HEK293 (cell line): ENCODE data around the gene NSUN4.
"Not testable (repeated sequence)": the region's sequence is repeated elsewhere in the genome, so short reads cannot be mapped to it uniquely, and the experiment has no call there.

Experiments
- CTCF ChIA-PET: fragments of 350-600 bp; formaldehyde crosslinking; extraction: SDS; loops from one replicate; lab custom pipeline; 2021; ENCODE audit warnings: antibody characterized with exemption; lab: Yijun Ruan, JAX
- POLR2A ChIA-PET: fragments of 300-600 bp; formaldehyde crosslinking; extraction: SDS; loops from one replicate; lab custom pipeline; 2020; ENCODE audit warnings: antibody characterized with exemption, inconsistent platforms; lab: Yijun Ruan, JAX
- H3K27ac ChIP-seq: fragments of 200-500 bp; sonication (Bioruptor generic); 2 replicates; pipeline ENCODE4 v1.5.1; 2014; ENCODE audit warnings: low read depth, low read length, control low read depth, inconsistent platforms; ENCODE audit errors: extremely low read depth
- H3K36me3 ChIP-seq, 2 experiments: fragments of 200-500 bp in 1 of 2; sonication (Bioruptor generic) in 1 of 2; 1 replicate in 1 of 2; 2 replicates in 1 of 2; pipeline ENCODE4 v1.5.1; 2014 to 2017; ENCODE audit warnings: inconsistent platforms in 2 of 2, low read length in 2 of 2; ENCODE audit not compliant: control insufficient read depth in 2 of 2, insufficient read depth in 1 of 2
- H3K4me1 ChIP-seq: fragments of 200-500 bp; sonication (Bioruptor generic); 2 replicates; pipeline ENCODE4 v1.5.1; 2014; ENCODE audit warnings: mild to moderate bottlenecking, low read length, inconsistent platforms; ENCODE audit not compliant: control insufficient read depth, insufficient read depth
- H3K4me3 ChIP-seq: 2 replicates; pipeline ENCODE4 v1.5.1; 2011; ENCODE audit warnings: low read depth, mild to moderate bottlenecking, control low read depth, low read length, moderate library complexity
- H3K9me3 ChIP-seq: fragments of 200-500 bp; sonication (Bioruptor generic); 2 replicates; pipeline ENCODE4 v1.5.1; 2014; ENCODE audit warnings: low read depth, low read length, inconsistent platforms; ENCODE audit not compliant: control insufficient read depth, insufficient read depth
- BCL11A ChIP-seq: fragments of 450-650 bp; formaldehyde crosslinking; IDR thresholded peaks from 2 replicates; pipeline ENCODE4 v1.5.1; 2016; ENCODE audit warnings: low read depth, missing biosample characterization, missing genetic modification characterization
- HOXC10 ChIP-seq: sonication (generic); formaldehyde crosslinking; IDR thresholded peaks from 2 replicates; pipeline ENCODE4 v1.8.1; 2023; ENCODE audit warnings: mild to moderate bottlenecking, missing genetic modification reagents
- PATZ1 ChIP-seq: fragments of 450-650 bp; formaldehyde crosslinking; IDR thresholded peaks from 2 replicates; pipeline ENCODE4 v1.5.1; 2016; ENCODE audit warnings: missing biosample characterization, missing genetic modification characterization
- SCRT2 ChIP-seq: fragments of 450-650 bp; formaldehyde crosslinking; IDR thresholded peaks from 2 replicates; pipeline ENCODE4 v1.5.1; 2016; ENCODE audit warnings: missing biosample characterization, missing genetic modification characterization
- ZBTB17 ChIP-seq: fragments of 450-650 bp; formaldehyde crosslinking; IDR thresholded peaks from 2 replicates; pipeline ENCODE4 v1.5.1; 2016; ENCODE audit warnings: missing biosample characterization, missing genetic modification characterization
- ZBTB20 ChIP-seq: fragments of 450-650 bp; formaldehyde crosslinking; IDR thresholded peaks from 2 replicates; pipeline ENCODE4 v1.5.1; 2016; ENCODE audit warnings: missing biosample characterization, missing genetic modification characterization
- ZEB2 ChIP-seq: fragments of 450-650 bp; formaldehyde crosslinking; IDR thresholded peaks from 2 replicates; pipeline ENCODE4 v1.5.1; 2016; ENCODE audit warnings: missing biosample characterization, missing genetic modification characterization
- ZIC2 ChIP-seq: fragments of 450-650 bp; formaldehyde crosslinking; IDR thresholded peaks from 2 replicates; pipeline ENCODE4 v1.5.1; 2016; ENCODE audit warnings: missing biosample characterization, missing genetic modification characterization
- ZNF133 ChIP-seq: fragments of 450-650 bp; formaldehyde crosslinking; IDR thresholded peaks from 2 replicates; pipeline ENCODE4 v1.5.1; 2016; ENCODE audit warnings: missing biosample characterization, missing genetic modification characterization
- ZNF146 ChIP-seq: fragments of 450-650 bp; formaldehyde crosslinking; IDR thresholded peaks from 2 replicates; pipeline ENCODE4 v1.5.1; 2016; ENCODE audit warnings: missing biosample characterization, missing genetic modification characterization
- ZNF16 ChIP-seq: fragments of 450-650 bp; formaldehyde crosslinking; IDR thresholded peaks from 2 replicates; pipeline ENCODE4 v1.5.1; 2016; ENCODE audit warnings: low read depth, missing biosample characterization, missing genetic modification characterization
- ZNF174 ChIP-seq: fragments of 450-650 bp; formaldehyde crosslinking; IDR thresholded peaks from 2 replicates; pipeline ENCODE4 v1.5.0; 2017; ENCODE audit warnings: missing biosample characterization, mild to moderate bottlenecking, missing genetic modification characterization
- ZNF184 ChIP-seq: fragments of 450-650 bp; IDR thresholded peaks from 2 replicates; pipeline ENCODE4 v1.5.1; 2018; ENCODE audit warnings: missing biosample characterization, mild to moderate bottlenecking, missing genetic modification characterization
- ZNF19 ChIP-seq: fragments of 450-650 bp; formaldehyde crosslinking; IDR thresholded peaks from 2 replicates; pipeline ENCODE4; 2016; ENCODE audit warnings: missing biosample characterization, missing genetic modification characterization, low read depth
- ZNF23 ChIP-seq: fragments of 450-650 bp; formaldehyde crosslinking; IDR thresholded peaks from 2 replicates; pipeline ENCODE4 v1.5.1; 2016; ENCODE audit warnings: missing biosample characterization, missing genetic modification characterization, borderline replicate concordance
- ZNF394 ChIP-seq: fragments of 450-650 bp; formaldehyde crosslinking; IDR thresholded peaks from 2 replicates; pipeline ENCODE4 v1.5.1; 2016; ENCODE audit warnings: missing biosample characterization, missing genetic modification characterization, mild to moderate bottlenecking, moderate library complexity, borderline replicate concordance
- ZNF416 ChIP-seq: fragments of 450-650 bp; formaldehyde crosslinking; IDR thresholded peaks from 2 replicates; pipeline ENCODE4 v1.5.1; 2016; ENCODE audit warnings: missing biosample characterization, missing genetic modification characterization
- ZNF433 ChIP-seq: fragments of 450-650 bp; formaldehyde crosslinking; IDR thresholded peaks from 2 replicates; pipeline ENCODE4 v1.5.1; 2016; ENCODE audit warnings: missing biosample characterization, missing genetic modification characterization, low read depth
- ZNF473 ChIP-seq: fragments of 450-650 bp; formaldehyde crosslinking; IDR thresholded peaks from 2 replicates; pipeline ENCODE4 v1.5.1; 2017; ENCODE audit warnings: missing biosample characterization, missing genetic modification characterization
- ZNF514 ChIP-seq: fragments of 450-650 bp; formaldehyde crosslinking; IDR thresholded peaks from 2 replicates; pipeline ENCODE4 v1.5.1; 2016; ENCODE audit warnings: missing biosample characterization, missing genetic modification characterization
- ZNF561 ChIP-seq: fragments of 450-650 bp; IDR thresholded peaks from 2 replicates; pipeline ENCODE4 v1.5.1; 2018; ENCODE audit warnings: missing biosample characterization, missing genetic modification characterization, borderline replicate concordance
- ZNF571 ChIP-seq: fragments of 450-650 bp; formaldehyde crosslinking; IDR thresholded peaks from 2 replicates; pipeline ENCODE4 v1.5.0; 2017; ENCODE audit warnings: missing biosample characterization, missing genetic modification characterization
- ZNF660 ChIP-seq: fragments of 450-650 bp; IDR thresholded peaks from 2 replicates; pipeline ENCODE4 v1.5.1; 2018; ENCODE audit warnings: missing biosample characterization, mild to moderate bottlenecking, missing genetic modification characterization
- ZNF677 ChIP-seq: fragments of 450-650 bp; IDR thresholded peaks from 2 replicates; pipeline ENCODE4 v1.5.0; 2018; ENCODE audit warnings: missing biosample characterization, mild to moderate bottlenecking, missing genetic modification characterization, moderate library complexity
- ZNF692 ChIP-seq: fragments of 450-650 bp; formaldehyde crosslinking; IDR thresholded peaks from 2 replicates; pipeline ENCODE4 v1.5.1; 2016; ENCODE audit warnings: missing biosample characterization, missing genetic modification characterization
- ZNF747 ChIP-seq: fragments of 450-650 bp; formaldehyde crosslinking; IDR thresholded peaks from 2 replicates; pipeline ENCODE4 v1.5.1; 2016; ENCODE audit warnings: missing biosample characterization, missing genetic modification characterization
- TF ChIP-seq, protein P1 (sequence below): fragments of 450-650 bp; formaldehyde crosslinking; IDR thresholded peaks from 2 replicates; pipeline ENCODE4 v1.5.1; 2016; ENCODE audit warnings: missing biosample characterization, missing genetic modification characterization
- TF ChIP-seq, protein P2 (sequence below): fragments of 450-650 bp; formaldehyde crosslinking; IDR thresholded peaks from 2 replicates; pipeline ENCODE4 v1.5.1; 2017; ENCODE audit warnings: missing biosample characterization, missing genetic modification characterization

Gene NSUN4

GRCh38 chr1:46331786-46332540 is 8.6 kb upstream of the NSUN4 start:
- TF ChIP-seq ZIC2 (tag by site-specific recombination) (peak; percentile 93), ZNF677 (tag by site-specific recombination) (peak; percentile 79)
- H3K4me1 ChIP-seq, H3K36me3 ChIP-seq, H3K27ac ChIP-seq, CTCF ChIA-PET, H3K9me3 ChIP-seq, H3K4me3 ChIP-seq: not testable (repeated sequence)
- POLR2A ChIA-PET: interaction anchor here (0.8 kb wide), 1 partner anchor 29 kb away, joined by 3 read pairs; the partner anchor contains the start of genes LRRC41 and UQCRH

DNA sequence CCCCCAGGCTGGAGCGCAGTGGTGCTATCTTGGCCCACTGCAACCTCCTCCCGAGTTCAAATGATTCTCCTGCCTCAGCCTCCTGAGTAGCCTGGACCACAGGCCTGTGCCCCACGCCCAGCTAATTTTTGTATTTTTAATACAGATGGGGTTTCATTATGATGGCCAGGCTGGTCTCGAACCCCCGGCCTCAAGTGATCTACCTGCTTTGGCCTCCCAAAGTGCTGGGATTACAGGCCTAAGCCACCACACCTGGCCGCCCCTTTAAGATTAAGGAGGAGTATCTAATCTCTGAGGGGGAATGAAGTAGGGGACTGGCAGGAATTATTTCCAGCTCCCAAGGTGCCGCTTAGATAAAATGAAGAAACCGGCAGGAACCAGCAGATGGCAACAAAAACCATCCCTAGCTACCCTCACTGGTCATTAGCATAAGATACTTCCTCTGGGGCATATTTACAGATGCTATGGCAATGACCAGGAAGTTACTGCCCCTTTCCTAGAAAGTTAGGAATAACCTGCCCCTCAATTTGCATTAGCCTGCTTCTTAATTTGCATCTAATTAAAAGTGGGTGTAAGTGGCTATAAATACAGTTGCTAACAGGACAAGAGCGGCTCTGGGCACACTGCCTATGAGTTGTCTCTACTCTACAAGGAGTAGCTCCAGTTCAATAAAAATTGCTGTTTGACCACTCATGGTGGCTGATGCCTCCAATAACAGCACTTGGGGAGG is 7.1 kb upstream of the NSUN4 start:
- Histone ChIP-seq H3K4me3 (no peak overlapping the region), H3K27ac (no peak overlapping the region), H3K36me3 (no peaks in the 10 kb centered on the region), H3K9me3 (no peaks in the 10 kb centered on the region), H3K4me1 (no peaks in the 10 kb centered on the region)
- POLR2A ChIA-PET: interaction anchor here (0.6 to 1.2 kb wide), 4 partner anchors 12 to 46 kb away, joined by 3 to 6 read pairs (median 4); no protein-coding TSS in a partner anchor
- CTCF ChIA-PET: interaction anchor here (0.5 to 2.1 kb wide), 14 partner anchors 9 to 705 kb away, joined by 3 to 37 read pairs (median 4); no protein-coding TSS in a partner anchor
- TF ChIP-seq ZNF19 (tag by site-specific recombination) (no peak), HOXC10 (CRISPR knock-in tag) (no peak), ZNF133 (tag by site-specific recombination) (no peak), ZNF514 (tag by site-specific recombination) (no peak), ZNF473 (tag by site-specific recombination) (no peak), ZNF433 (no peak), PATZ1 (tag by site-specific recombination) (peak; percentile 12; the same call in 1 of the 2 replicates), ZNF416 (tag by site-specific recombination) (no peak), ZNF146 (tag by site-specific recombination) (no peak), ZBTB20 (tag by site-specific recombination) (peak; percentile 56; the same call in 1 of the 2 replicates), ZBTB17 (tag by site-specific recombination) (no peak), ZNF174 (tag by site-specific recombination) (no peak), BCL11A (tag by site-specific recombination) (no peak), ZEB2 (no peak), ZNF23 (tag by site-specific recombination) (no peak), ZNF747 (tag by site-specific recombination) (no peak), ZNF394 (tag by site-specific recombination) (peak; percentile 19; the same call in 1 of the 2 replicates), ZNF571 (tag by site-specific recombination) (no peak), ZNF561 (0 out of 2 replicates have a peak, but pooled peaks have one; percentile 27), ZNF660 (no peak), SCRT2 (tag by site-specific recombination) (no peak), ZNF184 (tag by site-specific recombination) (no peak), ZNF16 (no peak), ZNF692 (tag by site-specific recombination) (no peak)
- TF ChIP-seq, protein P1, sequence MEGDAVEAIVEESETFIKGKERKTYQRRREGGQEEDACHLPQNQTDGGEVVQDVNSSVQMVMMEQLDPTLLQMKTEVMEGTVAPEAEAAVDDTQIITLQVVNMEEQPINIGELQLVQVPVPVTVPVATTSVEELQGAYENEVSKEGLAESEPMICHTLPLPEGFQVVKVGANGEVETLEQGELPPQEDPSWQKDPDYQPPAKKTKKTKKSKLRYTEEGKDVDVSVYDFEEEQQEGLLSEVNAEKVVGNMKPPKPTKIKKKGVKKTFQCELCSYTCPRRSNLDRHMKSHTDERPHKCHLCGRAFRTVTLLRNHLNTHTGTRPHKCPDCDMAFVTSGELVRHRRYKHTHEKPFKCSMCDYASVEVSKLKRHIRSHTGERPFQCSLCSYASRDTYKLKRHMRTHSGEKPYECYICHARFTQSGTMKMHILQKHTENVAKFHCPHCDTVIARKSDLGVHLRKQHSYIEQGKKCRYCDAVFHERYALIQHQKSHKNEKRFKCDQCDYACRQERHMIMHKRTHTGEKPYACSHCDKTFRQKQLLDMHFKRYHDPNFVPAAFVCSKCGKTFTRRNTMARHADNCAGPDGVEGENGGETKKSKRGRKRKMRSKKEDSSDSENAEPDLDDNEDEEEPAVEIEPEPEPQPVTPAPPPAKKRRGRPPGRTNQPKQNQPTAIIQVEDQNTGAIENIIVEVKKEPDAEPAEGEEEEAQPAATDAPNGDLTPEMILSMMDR (tag by site-specific recombination): peak; percentile 22; the same call in 1 of the 2 replicates
- TF ChIP-seq, protein P2, sequence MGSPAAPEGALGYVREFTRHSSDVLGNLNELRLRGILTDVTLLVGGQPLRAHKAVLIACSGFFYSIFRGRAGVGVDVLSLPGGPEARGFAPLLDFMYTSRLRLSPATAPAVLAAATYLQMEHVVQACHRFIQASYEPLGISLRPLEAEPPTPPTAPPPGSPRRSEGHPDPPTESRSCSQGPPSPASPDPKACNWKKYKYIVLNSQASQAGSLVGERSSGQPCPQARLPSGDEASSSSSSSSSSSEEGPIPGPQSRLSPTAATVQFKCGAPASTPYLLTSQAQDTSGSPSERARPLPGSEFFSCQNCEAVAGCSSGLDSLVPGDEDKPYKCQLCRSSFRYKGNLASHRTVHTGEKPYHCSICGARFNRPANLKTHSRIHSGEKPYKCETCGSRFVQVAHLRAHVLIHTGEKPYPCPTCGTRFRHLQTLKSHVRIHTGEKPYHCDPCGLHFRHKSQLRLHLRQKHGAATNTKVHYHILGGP: peak; percentile 77
